HG03558 (cell line): ENCODE results near the gene FGD5.

Experiments used
- ATAC-seq: cut with Tn5 transposase; IDR thresholded peaks from one replicate; pipeline ENCODE4 v1.9.1; 2021; ENCODE audit warnings: moderate number of reproducible peaks; ENCODE audit not compliant: unreplicated experiment; ENCODE audit errors: extremely low read depth

FGD5 gene

DNA sequence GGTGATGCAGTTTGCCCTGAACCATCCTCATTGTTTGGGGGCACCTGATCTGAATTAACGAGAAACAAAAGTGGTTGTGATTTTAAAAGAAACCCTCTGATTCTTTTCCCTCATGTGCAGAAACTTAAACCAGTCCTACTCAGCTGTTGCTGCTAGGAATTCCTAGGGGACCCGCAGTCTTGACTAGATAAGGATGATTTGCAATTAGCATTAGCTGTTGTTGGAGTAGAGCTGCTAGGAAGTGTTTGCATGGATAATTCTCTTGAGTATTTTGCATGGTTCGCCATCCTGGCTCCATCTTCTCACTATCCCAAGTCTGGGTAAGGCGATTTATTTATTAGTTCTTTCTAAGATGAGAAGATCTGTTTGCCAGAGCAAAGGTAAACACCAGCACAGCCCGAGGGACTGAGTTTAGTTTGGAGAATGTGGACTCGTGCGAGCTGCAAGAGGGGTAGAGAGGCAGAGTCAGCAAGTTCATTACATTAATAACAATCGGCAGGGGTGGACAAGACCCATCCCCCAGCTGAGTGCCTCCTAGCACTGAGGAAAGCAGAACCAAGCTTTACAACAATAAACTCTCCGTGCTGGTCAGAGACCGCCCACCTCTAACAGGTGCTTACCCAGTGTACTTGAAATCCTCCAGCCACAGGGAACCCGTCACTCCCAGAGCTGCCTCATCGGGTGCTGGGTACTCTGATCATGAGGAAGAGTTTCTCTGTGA, 4.1 kb downstream of the FGD5 start:
- no peak for ATAC-seq

DNA sequence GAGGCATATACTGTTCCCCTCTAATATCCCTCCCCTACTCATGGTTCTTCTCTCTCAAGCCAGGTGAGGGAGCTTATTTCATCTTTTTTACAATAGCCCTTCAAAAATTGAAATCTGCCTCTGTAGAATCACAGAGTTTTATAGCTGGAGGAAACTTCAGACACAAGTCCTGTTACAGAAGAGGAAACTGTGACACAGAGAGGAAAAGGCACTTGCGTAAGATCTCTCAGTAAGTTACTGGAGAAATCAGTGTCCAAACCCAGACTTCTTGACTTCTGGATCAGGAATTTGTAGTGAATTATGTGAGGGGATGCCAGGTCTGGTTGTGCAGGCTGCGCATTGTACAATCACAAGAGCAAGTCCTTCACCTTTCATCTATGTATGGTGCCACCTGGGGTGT, 4.6 kb downstream of the FGD5 start:
- ATAC-seq = no peak

DNA sequence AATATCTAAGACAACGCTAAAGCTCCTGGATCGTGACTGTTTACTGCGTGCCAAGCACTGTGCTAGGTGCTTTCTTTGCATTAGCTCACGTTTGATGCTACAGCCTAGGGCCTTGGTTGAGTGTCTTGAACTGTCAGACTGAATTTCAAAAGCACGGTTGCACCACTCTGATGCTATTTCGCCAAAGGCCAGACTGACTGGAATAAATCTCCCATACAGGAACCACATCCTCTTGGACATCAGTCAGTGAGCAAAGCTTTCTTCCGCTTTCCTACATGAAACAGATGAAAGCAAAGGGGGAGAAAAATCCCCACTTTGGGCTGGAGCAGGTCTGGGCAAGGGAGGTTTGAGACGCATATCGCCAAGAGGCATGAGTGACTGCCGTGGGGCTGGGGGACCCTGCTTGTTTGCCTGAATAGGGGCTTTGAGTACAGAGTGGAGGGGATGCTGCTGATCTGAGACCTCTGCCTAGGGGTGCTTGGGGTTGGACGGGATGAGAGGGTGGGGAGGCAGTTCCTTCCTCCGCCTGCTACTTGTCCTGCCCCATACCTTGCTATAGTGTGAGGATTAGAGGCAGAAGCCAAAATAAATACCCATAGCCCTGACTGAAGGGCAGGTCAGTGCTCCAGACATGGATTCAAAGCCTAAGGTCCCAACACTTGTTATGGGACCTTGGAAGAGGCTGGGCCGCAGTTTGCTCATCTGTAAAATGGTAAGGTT, 5.3 kb downstream of the FGD5 start:
- ATAC-seq = no peak

- no peak for ATAC-seq
These were observed 5.9 kb downstream of the FGD5 start for GRCh38 chr3:14824646-14825045.

DNA sequence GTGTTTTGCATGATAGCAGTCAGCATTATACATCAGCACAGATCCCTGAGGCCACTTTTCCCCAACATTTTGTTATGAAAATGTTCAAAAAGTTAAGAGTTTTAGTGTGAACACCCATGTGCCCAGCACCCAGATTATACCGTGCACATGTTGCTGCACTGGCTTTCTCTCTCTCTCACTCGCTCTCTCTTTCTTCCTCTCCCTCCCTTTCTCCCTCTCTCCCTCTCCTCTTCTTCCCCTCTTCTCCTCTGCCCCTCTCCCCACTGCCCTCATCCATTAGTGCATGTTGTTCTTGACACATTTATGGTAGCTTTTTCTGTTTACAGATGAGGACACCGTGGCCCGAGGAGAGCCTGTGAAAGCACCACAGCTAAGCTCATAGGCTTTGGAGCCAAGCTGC, 7.3 kb downstream of the FGD5 start:
- no peak for ATAC-seq

DNA sequence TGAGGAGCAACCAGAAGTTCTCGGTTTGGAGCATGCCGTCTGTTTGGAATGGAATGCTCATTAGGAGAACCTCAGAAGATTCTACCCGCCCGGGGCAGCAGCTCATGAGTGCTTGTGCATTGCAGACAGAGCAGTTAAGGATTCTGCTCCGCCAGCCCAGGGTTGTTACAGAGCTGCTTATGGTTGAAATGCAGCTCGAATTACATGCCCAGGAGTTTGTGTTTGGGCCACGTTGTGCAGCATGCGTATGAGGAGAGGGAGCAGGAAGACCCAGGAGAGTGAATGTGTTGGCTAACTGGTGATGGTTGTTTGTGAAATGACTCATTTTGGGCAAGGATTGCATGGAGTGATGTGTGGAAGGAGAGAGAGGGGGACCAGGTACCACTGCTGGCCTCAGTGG, 9.0 kb downstream of the FGD5 start:
- ATAC-seq = no peak

GRCh38 chr3:14829811-14830210, 11.0 kb downstream of the FGD5 start:
- ATAC-seq = no peak

DNA sequence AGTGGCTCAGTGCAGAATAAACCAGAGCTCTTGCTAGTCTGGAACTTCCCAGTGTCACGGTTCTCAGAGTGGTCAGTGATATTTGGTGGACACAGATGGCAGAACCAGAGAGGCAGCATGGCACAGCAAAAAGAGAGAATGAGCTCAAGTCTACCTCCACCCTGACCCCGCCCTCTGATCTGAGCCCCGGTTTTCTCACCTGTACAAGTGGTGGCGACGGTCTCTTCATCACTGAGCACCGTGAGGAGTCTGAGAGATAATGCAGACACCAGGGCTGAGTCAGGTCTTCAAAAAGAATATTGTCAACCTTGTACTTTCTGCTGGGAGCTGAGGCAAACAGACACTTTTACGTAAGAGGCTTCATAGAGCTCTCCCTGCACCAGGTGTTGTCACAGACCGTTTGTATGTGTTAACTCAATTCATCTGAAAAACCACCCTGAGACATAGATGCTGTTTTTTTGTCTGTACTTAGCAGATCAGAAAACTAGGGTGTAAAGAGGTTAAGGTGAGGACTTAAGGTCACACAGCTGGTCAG, 13.2 kb downstream of the FGD5 start:
- no peak for ATAC-seq

GRCh38 chr3:14832975-14833722, 14.4 kb downstream of the FGD5 start:
- no peak for ATAC-seq

DNA sequence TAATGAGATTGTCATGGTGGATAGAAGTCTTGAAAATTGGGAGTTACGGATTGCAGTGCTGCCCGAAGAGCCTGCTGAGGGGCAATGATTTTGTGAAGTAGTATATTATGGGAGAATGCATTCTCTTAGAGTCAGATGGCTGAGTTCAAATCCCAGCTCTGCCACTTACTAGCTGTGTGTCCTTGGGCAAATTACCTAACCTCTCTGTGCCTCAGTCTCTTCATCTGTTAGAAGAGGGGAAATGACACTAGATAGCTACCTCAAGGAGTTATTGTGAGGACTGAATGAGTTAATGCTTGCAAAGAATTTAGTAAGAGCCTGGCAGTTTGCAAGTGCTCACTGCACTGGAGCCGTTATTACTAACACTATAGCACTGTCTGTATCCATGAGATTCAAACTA, 15.4 kb downstream of the FGD5 start:
- ATAC-seq = no peak

DNA sequence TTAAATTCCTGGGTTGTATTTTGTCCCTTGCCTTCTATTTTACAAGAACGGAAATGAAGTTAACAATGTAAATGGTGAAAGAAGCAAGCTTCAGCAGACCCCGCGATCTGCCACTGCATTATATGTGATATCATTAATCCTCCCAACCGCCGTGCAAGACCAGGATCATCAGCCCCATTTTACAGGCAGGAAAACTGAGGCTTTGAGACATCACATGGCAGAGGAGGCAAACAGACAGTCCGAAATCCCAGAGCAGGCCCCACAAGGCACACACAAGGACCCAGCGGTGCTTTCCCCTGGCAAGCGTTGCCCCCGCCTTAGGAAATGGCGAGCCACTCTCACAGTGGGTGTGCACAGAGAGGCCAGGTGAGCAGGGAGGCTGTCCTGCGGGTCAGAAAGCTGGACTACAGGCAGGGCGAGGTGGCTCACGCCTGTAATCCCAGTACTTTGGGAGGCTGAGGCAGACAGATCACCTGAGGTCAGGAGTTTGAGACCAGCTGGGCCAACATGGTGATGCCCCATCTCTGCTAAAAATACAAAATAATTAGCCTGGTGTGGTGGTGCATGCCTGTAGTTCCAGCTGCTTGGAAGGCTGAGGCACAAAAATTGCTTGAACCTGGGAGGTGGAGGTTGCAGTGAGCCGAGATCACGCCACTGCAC, 16.2 kb downstream of the FGD5 start:
- no peak for ATAC-seq

DNA sequence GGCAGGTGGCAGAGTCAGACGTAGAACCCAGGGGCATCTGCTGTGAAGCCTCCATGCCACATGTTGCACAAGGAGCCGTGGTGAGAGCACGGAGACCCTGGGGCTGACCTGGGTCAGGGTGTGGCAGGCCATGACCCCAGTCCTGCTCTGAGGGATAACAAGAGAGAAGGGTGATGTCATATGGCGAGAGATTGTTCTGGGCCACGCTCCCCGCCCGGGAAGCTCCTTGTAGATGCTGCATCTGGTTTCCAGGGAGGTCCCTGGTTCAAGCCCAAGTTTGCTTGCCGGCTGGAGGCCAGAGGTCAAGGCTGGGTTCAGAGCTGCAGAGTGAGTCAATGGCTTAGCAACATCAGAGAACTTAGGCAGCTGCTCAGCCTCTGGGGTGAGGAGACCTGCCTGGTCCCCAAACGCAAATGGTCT, 17.3 kb downstream of the FGD5 start:
- ATAC-seq = no peak

- no peak for ATAC-seq
These were observed 18.6 kb downstream of the FGD5 start for GRCh38 chr3:14837186-14837877.

DNA sequence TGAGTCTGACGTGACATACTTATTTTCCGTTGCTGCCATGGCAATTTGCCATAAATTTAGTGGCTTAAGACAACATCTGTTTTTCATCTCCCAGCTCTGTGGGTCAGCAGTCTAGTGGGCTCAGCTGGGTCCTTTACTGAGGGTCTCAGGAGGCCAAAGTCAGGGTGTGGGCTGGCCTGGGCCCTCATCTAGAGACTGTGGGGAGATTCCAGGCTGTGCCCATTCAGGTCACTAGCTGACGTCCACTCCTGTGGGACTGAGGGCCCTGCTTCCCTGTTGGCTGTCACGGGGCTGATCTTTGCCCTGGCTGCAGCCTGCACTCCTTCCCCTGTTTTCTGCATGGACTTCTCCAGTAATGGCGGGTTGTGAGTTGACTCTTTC, 19.1 kb downstream of the FGD5 start:
- ATAC-seq = no peak

DNA sequence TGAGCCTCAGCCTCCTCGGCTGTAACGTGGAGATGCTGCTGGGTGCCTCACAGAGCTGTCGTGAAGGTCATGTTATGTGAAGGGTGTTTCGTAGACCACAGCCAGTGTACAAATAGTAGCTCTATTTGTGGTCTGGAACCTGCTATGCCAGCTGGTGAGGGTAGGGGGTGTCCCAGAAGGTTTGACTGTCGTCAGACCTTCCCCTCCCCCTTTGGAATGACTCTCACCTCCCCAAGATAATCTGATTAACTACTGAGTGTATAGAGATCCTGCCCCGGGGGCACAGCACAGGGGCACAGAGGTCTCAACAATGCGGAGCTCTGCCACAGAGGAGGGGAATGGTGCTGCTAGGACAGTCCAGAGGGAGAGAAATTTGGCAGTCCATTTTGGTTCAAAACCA, 20.5 kb downstream of the FGD5 start:
- no peak for ATAC-seq

DNA sequence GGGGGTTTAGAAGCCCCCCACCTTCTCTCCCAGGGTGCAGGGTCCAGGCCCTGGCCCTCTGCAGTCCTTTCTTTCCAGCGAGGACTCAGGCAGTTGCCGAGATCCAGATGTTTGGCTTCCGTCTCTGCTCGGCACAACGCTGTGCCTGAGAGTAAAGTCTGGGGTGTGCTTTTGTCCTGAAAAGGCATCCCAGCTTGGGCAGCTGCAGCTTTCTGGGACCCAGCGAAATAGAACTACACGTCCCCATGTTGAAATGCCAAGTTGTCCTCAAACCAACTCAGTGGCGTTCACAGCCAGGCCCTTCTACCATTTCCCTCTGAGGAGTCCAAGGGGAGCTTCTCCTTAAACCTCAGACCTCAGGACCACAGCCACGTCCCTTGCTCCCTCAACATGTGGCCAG, 23.1 kb downstream of the FGD5 start:
- ATAC-seq = no peak

GRCh38 chr3:14842277-14842676, 23.5 kb downstream of the FGD5 start:
- no peak for ATAC-seq

DNA sequence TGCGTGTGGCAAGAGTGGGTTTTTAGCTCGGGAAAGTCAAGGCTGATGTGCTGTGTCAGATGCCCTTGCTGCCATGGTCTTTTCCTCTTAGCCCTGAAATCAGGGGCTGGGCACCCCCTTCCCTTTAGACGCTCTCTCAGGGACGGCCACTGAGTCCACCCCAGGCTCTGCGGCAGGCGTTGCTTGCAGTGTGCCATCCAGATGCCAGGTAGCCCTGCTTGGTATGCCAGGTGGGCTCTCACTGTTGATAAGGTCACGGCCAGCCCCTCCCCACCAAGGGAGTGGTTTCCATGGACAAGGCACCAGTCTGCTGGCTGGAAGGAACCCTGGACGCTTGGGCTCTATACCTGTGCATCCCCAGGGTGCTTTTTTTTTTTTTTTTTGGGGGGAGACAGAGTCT, 24.6 kb downstream of the FGD5 start:
- no peak for ATAC-seq

GRCh38 chr3:14844386-14845170, 25.8 kb downstream of the FGD5 start:
- no peak for ATAC-seq
